Adipocyte (in vitro differentiated cells): ENCODE measurements around the gene RPGR.

Experiments used
- DNase-seq: peaks from one replicate; pipeline ENCODE4 v3.0.0-alpha.2; 2015; ENCODE audit warnings: low read depth
- H3K27me3 ChIP-seq: replicated peaks from 2 replicates; pipeline ENCODE4 v1.7.0; 2013; ENCODE audit warnings: mild to moderate bottlenecking, low read length, moderate library complexity; ENCODE audit not compliant: control insufficient read depth, insufficient read depth
- H3K36me3 ChIP-seq: 2 replicates; pipeline ENCODE4 v1.7.0; 2013; ENCODE audit warnings: low read length, mild to moderate bottlenecking, moderate library complexity; ENCODE audit not compliant: control insufficient read depth, insufficient read depth, severe bottlenecking
- H3K4me1 ChIP-seq: 2 replicates; pipeline ENCODE4 v1.7.0; 2013; ENCODE audit warnings: mild to moderate bottlenecking, low read length, moderate library complexity; ENCODE audit not compliant: control insufficient read depth, insufficient read depth
- H3K4me3 ChIP-seq: 2 replicates; pipeline ENCODE4 v1.7.0; 2013; ENCODE audit warnings: mild to moderate bottlenecking, low read length, moderate library complexity
- H3K9ac ChIP-seq: 2 replicates; pipeline ENCODE4 v1.7.0; 2013; ENCODE audit warnings: mild to moderate bottlenecking, low read length, moderate library complexity
- H3K9me3 ChIP-seq: 2 replicates; pipeline ENCODE4 v1.7.0; 2013; ENCODE audit warnings: mild to moderate bottlenecking, low read length, moderate library complexity; ENCODE audit not compliant: control insufficient read depth

Gene RPGR, protein sequence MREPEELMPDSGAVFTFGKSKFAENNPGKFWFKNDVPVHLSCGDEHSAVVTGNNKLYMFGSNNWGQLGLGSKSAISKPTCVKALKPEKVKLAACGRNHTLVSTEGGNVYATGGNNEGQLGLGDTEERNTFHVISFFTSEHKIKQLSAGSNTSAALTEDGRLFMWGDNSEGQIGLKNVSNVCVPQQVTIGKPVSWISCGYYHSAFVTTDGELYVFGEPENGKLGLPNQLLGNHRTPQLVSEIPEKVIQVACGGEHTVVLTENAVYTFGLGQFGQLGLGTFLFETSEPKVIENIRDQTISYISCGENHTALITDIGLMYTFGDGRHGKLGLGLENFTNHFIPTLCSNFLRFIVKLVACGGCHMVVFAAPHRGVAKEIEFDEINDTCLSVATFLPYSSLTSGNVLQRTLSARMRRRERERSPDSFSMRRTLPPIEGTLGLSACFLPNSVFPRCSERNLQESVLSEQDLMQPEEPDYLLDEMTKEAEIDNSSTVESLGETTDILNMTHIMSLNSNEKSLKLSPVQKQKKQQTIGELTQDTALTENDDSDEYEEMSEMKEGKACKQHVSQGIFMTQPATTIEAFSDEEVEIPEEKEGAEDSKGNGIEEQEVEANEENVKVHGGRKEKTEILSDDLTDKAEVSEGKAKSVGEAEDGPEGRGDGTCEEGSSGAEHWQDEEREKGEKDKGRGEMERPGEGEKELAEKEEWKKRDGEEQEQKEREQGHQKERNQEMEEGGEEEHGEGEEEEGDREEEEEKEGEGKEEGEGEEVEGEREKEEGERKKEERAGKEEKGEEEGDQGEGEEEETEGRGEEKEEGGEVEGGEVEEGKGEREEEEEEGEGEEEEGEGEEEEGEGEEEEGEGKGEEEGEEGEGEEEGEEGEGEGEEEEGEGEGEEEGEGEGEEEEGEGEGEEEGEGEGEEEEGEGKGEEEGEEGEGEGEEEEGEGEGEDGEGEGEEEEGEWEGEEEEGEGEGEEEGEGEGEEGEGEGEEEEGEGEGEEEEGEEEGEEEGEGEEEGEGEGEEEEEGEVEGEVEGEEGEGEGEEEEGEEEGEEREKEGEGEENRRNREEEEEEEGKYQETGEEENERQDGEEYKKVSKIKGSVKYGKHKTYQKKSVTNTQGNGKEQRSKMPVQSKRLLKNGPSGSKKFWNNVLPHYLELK

GRCh38 chrX:38327007-38327774, at the start of gene RPGR:
Gene RPGR, minus strand, starts transcription at chrX:38327509. Its CDS starts 142 bp downstream, at chrX:38327367.
- peak within 1 kb of the TSS; percentile 80 for H3K4me3 ChIP-seq

GRCh38 chrX:38376747-38377146, 49.4 kb upstream of the RPGR start:
- H3K36me3 ChIP-seq = no peaks in the 10 kb centered on the region
- DNase-seq = no peak

More at GRCh38 chrX:38327007-38327774, at the start of gene RPGR:
- H3K4me1 ChIP-seq = peaks cover 13% of the 10 kb centered on the region
- peak within 1 kb of the TSS; percentile 87 for H3K9ac ChIP-seq
- H3K27me3 ChIP-seq = no peaks in the 10 kb centered on the region
- H3K9me3 ChIP-seq = no peaks in the 10 kb centered on the region
- peak; percentile 95 for DNase-seq
- no peaks in the 10 kb centered on the region for H3K36me3 ChIP-seq

GRCh38 chrX:38375891-38376290, 48.6 kb upstream of the RPGR start:
- no peaks in the 10 kb centered on the region for H3K4me1 ChIP-seq
- DNase-seq = peak; percentile 3
- no peak overlapping the region for H3K4me3 ChIP-seq
- H3K27me3 ChIP-seq = peaks cover 40% of the 10 kb centered on the region
- H3K36me3 ChIP-seq = no peaks in the 10 kb centered on the region
- H3K9me3 ChIP-seq = no peaks in the 10 kb centered on the region
- no peak overlapping the region for H3K9ac ChIP-seq

More at GRCh38 chrX:38376747-38377146, 49.4 kb upstream of the RPGR start:
- Histone ChIP-seq H3K27me3 (peaks cover 42% of the 10 kb centered on the region), H3K4me1 (no peaks in the 10 kb centered on the region), H3K4me3 (no peak overlapping the region), H3K9ac (no peak overlapping the region), H3K9me3 (no peaks in the 10 kb centered on the region)

- DNase-seq = no peak
- Histone ChIP-seq H3K36me3 (no peaks in the 10 kb centered on the region), H3K4me3 (no peak overlapping the region), H3K4me1 (no peaks in the 10 kb centered on the region), H3K9ac (no peak overlapping the region), H3K9me3 (no peaks in the 10 kb centered on the region), H3K27me3 (peaks cover 40% of the 10 kb centered on the region)
These were observed 47.1 kb upstream of the RPGR start for GRCh38 chrX:38374431-38374830.

DNA sequence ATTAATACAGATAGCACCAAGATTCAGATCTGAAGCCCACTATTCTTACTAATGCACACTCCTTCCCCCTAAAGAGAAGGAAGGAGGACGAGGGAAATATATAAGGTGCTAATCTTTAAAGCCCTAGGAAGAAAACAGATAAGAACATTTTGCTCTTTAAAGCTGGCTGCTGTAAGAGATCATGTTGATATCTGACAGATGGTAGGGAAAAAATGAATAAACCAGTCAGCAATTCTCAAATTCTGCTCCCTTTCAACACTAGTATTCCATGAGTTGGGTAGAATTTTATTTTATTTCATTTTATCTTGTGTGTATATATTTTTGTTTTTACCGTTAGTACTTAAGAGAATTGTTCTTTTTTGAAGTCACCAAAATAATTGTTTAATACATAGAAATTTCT, 44.3 kb upstream of the RPGR start:
- peaks cover 45% of the 10 kb centered on the region for H3K27me3 ChIP-seq
- no peaks in the 10 kb centered on the region for H3K36me3 ChIP-seq
- H3K4me1 ChIP-seq = no peaks in the 10 kb centered on the region
- no peak overlapping the region for H3K9ac ChIP-seq
- no peaks in the 10 kb centered on the region for H3K9me3 ChIP-seq
- DNase-seq = no peak
- no peak overlapping the region for H3K4me3 ChIP-seq

- Histone ChIP-seq H3K9me3 (no peaks in the 10 kb centered on the region), H3K4me3 (no peak overlapping the region), H3K27me3 (peaks cover 27% of the 10 kb centered on the region), H3K9ac (no peak overlapping the region), H3K4me1 (no peaks in the 10 kb centered on the region), H3K36me3 (no peaks in the 10 kb centered on the region)
- no peak for DNase-seq
These were observed 41.5 kb upstream of the RPGR start for GRCh38 chrX:38368774-38369173.

DNA sequence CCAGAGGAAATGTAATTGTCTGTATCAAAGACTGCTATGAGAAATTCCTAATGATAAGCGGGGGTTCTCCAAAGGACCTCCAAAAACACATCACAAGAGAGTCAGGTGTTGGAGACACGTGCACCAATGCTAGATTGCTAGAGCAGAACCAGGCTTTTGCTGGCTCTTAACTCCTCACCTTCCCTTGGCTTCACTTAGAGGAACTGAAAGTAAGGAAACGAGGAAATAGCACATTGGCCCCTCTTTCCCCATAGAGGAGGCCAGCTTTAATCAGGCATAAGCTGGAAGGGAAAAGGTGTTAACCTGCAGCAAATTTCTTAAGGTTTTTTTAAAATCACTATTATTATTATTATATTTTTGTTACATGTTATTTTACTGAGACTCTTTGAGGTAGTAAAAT, 38.6 kb upstream of the RPGR start:
- DNase-seq = no peak
- H3K27me3 ChIP-seq = peaks cover 20% of the 10 kb centered on the region
- H3K4me3 ChIP-seq = no peak overlapping the region
- no peak overlapping the region for H3K9ac ChIP-seq
- no peaks in the 10 kb centered on the region for H3K9me3 ChIP-seq
- H3K36me3 ChIP-seq = no peaks in the 10 kb centered on the region
- H3K4me1 ChIP-seq = no peaks in the 10 kb centered on the region

GRCh38 chrX:38363046-38363445, 35.7 kb upstream of the RPGR start:
- H3K4me1 ChIP-seq = no peaks in the 10 kb centered on the region
- H3K9ac ChIP-seq = no peak overlapping the region
- no peaks in the 10 kb centered on the region for H3K9me3 ChIP-seq
- peaks cover 10% of the 10 kb centered on the region for H3K27me3 ChIP-seq
- DNase-seq = no peak
- no peaks in the 10 kb centered on the region for H3K36me3 ChIP-seq
- no peak overlapping the region for H3K4me3 ChIP-seq

DNA sequence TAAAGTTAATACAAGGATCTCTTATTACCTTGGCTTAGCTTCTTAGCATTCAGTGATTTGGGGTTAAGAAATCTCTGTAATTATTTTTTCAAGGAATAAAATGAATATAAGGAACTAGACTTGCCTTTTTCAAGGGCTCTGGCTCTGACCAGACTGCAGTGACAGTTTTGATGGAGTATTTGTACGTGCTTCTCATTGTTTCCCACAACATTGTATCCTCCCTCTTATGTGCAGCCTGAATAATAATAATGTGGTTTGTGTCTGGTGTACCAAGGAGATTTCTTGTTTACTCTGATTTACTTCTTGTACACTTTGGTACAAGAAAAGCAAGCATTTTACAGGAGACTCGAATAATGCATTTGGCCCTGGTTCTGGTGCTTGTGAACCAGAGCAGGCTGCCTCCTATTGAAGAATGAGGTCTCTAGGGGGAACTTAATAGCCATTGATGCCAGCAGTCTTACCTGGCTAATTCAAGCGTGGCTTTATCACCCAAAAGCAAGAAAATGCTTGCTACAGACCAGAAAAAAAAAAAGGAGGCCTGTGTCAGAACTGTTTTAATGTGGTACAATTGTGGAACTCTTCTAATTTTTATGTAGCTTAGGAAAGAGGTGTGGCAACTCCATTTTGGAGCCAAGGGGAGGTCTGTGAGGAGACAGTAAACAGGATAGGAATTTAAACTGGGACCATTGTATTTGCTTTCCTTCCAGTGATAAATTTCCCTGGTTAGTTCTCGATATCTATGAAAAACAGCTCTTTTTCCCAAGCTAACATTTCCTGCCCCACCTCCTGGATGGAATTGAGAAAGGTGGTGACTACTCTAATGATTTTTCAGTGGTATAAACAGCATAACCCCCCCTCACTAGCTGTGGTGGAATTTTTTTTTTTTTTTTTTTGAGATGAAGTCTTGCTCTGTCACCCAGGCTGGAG, 30.7 kb upstream of the RPGR start:
- no peaks in the 10 kb centered on the region for H3K36me3 ChIP-seq
- H3K4me3 ChIP-seq = no peak overlapping the region
- DNase-seq = no peak
- peaks cover 10% of the 10 kb centered on the region for H3K27me3 ChIP-seq
- no peak overlapping the region for H3K9ac ChIP-seq
- no peaks in the 10 kb centered on the region for H3K9me3 ChIP-seq
- no peaks in the 10 kb centered on the region for H3K4me1 ChIP-seq

- no peak overlapping the region for H3K4me3 ChIP-seq
- no peaks in the 10 kb centered on the region for H3K9me3 ChIP-seq
- peaks cover 14% of the 10 kb centered on the region for H3K27me3 ChIP-seq
- no peaks in the 10 kb centered on the region for H3K4me1 ChIP-seq
- DNase-seq = no peak
- H3K36me3 ChIP-seq = no peaks in the 10 kb centered on the region
- H3K9ac ChIP-seq = no peak overlapping the region
These were observed 29.1 kb upstream of the RPGR start for GRCh38 chrX:38356401-38356800.
